Gastrocnemius medialis (tissue), 4 donors: ENCODE results near the gene ATP2A1.

Experiments used
- POLR2A ChIP-seq, 2 donors: fragments of 450-650 bp; IDR thresholded peaks; one replicate each; pipeline ENCODE4 v1.6.1; 2017; ENCODE audit warnings: antibody characterized with exemption in 2 of 2, mild to moderate bottlenecking in 2 of 2, moderate library complexity in 2 of 2
- TF ChIP-seq, protein P1 (sequence below), 5 experiments: fragments of 450-650 bp in 3 of 5; fragments of 200-600 bp in 2 of 5; sonication (generic) in 2 of 5; IDR thresholded peaks in 4 of 5; conservative IDR thresholded peaks in 1 of 5; 1 replicate in 4 of 5; 2 replicates in 1 of 5; pipeline ENCODE4 v1.5.1; 2016 to 2019; ENCODE audit warnings: antibody characterized with exemption in 5 of 5, mild to moderate bottlenecking in 3 of 5, moderate library complexity in 3 of 5

DNA sequence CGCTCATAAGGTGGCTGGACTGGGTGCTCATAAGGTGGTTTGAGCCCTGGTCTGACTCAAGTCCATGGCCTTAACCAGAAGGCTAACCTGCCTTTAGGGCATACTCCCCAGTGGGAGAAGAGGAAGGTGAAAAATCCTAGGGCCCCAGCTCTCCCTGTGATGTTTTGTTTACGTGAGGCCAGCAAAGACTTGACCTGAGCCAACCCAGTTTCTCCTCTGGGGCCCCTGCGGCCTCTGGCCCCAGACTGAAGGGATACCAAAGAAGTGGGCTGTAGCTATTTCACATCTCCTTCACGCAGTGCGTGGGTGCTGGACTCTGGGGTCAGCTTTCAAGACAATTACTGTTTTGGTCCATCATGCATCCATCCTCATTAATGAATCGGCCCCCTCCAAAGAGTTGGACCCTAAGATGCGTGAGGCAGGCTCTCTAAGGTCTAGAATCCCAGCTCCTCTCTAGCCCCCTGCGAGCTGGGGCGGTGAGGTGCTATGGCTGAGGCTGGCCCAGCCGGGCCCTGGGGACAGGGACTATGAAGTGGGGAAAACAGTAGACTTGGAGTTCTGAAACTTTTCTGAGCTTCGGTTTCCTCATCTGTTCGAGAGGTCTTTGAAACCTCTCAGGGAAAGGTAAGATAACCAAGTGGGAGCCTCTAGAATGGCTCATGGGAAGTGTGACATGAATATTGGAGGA lies 13.1 kb upstream of the ATP2A1 start:
- TF ChIP-seq, protein P1, sequence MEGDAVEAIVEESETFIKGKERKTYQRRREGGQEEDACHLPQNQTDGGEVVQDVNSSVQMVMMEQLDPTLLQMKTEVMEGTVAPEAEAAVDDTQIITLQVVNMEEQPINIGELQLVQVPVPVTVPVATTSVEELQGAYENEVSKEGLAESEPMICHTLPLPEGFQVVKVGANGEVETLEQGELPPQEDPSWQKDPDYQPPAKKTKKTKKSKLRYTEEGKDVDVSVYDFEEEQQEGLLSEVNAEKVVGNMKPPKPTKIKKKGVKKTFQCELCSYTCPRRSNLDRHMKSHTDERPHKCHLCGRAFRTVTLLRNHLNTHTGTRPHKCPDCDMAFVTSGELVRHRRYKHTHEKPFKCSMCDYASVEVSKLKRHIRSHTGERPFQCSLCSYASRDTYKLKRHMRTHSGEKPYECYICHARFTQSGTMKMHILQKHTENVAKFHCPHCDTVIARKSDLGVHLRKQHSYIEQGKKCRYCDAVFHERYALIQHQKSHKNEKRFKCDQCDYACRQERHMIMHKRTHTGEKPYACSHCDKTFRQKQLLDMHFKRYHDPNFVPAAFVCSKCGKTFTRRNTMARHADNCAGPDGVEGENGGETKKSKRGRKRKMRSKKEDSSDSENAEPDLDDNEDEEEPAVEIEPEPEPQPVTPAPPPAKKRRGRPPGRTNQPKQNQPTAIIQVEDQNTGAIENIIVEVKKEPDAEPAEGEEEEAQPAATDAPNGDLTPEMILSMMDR (IDR thresholded peaks at IDR 0.05 in 4 of 5, conservative IDR thresholded peaks at IDR 0.05 in 1 of 5), result no peak
- TF ChIP-seq POLR2A (IDR thresholded peaks at IDR 0.05), result no peak
